Thymus (tissue), 14 donors: ENCODE data around the gene ITGA3. TPM values are rescaled to one million over a fixed set of nuclear protein-coding genes. Genes with fewer than 3 reads are reported as not detected.

Source experiments
- DNase-seq, 9 donors: peaks; one replicate each; pipeline ENCODE4 v3.0.0-alpha.2; 2013; ENCODE audit warnings: low spot score in 9 of 9, low read depth in 6 of 9, missing footprints in 1 of 9
- H3K27ac ChIP-seq, 2 donors: one replicate each; pipeline ENCODE4 v1.5.1; 2013; ENCODE audit warnings: control low read depth in 1 of 2, low read depth in 1 of 2, low read length in 1 of 2, mild to moderate bottlenecking in 1 of 2, moderate library complexity in 1 of 2
- H3K27me3 ChIP-seq, 2 donors: one replicate each; pipeline ENCODE4 v1.5.1; 2013; ENCODE audit warnings: low read length in 1 of 2; ENCODE audit not compliant: control insufficient read depth in 2 of 2, insufficient read depth in 1 of 2
- H3K36me3 ChIP-seq, 2 donors: one replicate each; pipeline ENCODE4 v1.5.1; 2013; ENCODE audit warnings: low read length in 1 of 2, mild to moderate bottlenecking in 1 of 2, moderate library complexity in 1 of 2; ENCODE audit not compliant: control insufficient read depth in 2 of 2, insufficient read depth in 2 of 2
- H3K4me1 ChIP-seq, 2 donors: one replicate each; pipeline ENCODE4 v1.5.1; 2013; ENCODE audit warnings: low read length in 2 of 2; ENCODE audit not compliant: control insufficient read depth in 2 of 2, insufficient read depth in 2 of 2
- H3K4me3 ChIP-seq, 2 donors: one replicate each; pipeline ENCODE4 v1.5.1; 2013; ENCODE audit warnings: low read length in 2 of 2, control low read depth in 1 of 2, mild to moderate bottlenecking in 1 of 2
- H3K9me3 ChIP-seq, 2 donors: one replicate each; pipeline ENCODE4 v1.5.1; 2013; ENCODE audit warnings: low read length in 1 of 2, mild to moderate bottlenecking in 1 of 2; ENCODE audit not compliant: control insufficient read depth in 2 of 2, insufficient read depth in 1 of 2
- WGBS: extraction: QIAGEN DNeasy Blood & Tissue Kit; methylation state at CpG from one replicate; pipeline ENCODE4 v1.1.7; 2013; 5-methylcytosine and 5-hydroxymethylcytosine counted together
- long read RNA-seq, 10 donors: transcript quantifications; one replicate each; lab custom pipeline, GENCODE V29; 2026
- polyA plus RNA-seq: library from polyadenylated mRNA; stranded (reverse); fragments of 200-250 nt; gene quantifications from one replicate; pipeline ENCODE4 v1.2.3, GENCODE V29; 2013
- total RNA-seq: library from RNA; stranded (reverse); fragments of 120-200 nt; gene quantifications from one replicate; pipeline ENCODE4 v1.2.4, GENCODE V29; 2013
- donor health status: healthy.

The ITGA3 gene
- total RNA-seq (9.1 TPM), polyA plus RNA-seq (27.7 TPM)
- long read RNA-seq, donor 1: 0 reads
- long read RNA-seq, donor 2: 0 reads
- long read RNA-seq, donor 3: 0 reads
- long read RNA-seq, donor 4, partial matches to known transcripts: 0 of 2 reads
- long read RNA-seq, donor 4, other reads (novel, unspliced or antisense): 0 of 2 reads
- long read RNA-seq, donor 5, partial matches to known transcripts: 0 of 1 reads
- long read RNA-seq, donor 5, other reads (novel, unspliced or antisense): 0 of 1 reads
- long read RNA-seq, donor 6, full-length matches to known transcripts: 3 of 381 reads
- long read RNA-seq, donor 6, partial matches to known transcripts: 378 of 381 reads
- long read RNA-seq, donor 6, other reads (novel, unspliced or antisense): 0 of 381 reads
- long read RNA-seq, donor 7: 0 reads
- long read RNA-seq, donor 8: 0 reads
- long read RNA-seq, donor 9: 0 reads
- long read RNA-seq, donor 10, full-length matches to known transcripts: 1 of 1 reads
- long read RNA-seq, donor 10, partial matches to known transcripts: 0 of 1 reads
- long read RNA-seq, donor 10, other reads (novel, unspliced or antisense): 0 of 1 reads

- peak in 8 of 9 donors; percentile 37 to 82 (median 50) for DNase-seq
- peaks cover 7 to 21% of the 10 kb centered on the region in 2 donors for H3K4me1 ChIP-seq
- under 1% methylated on average over 65 of the region's 65 CpGs for WGBS
Measured at GRCh38 chr17:50055426-50056216, at the start of gene ITGA3. Gene ITGA3 (plus strand): TSS chr17:50056110. CDS start chr17:50056440, 330 bp downstream.

GRCh38 chr17:50009282-50009681 lies 46.6 kb upstream of the ITGA3 start:
- H3K27me3 ChIP-seq: peaks cover 0 to 6% of the 10 kb centered on the region in 2 donors
- no peaks in the 10 kb centered on the region for H3K36me3 ChIP-seq
- 91% methylated on average over 2 of the region's 2 CpGs for WGBS
- no peak overlapping the region for H3K4me3 ChIP-seq
- no peak for DNase-seq
- no peaks in the 10 kb centered on the region for H3K4me1 ChIP-seq
- no peak overlapping the region for H3K27ac ChIP-seq
- peaks cover 1% of the 10 kb centered on the region in 2 donors for H3K9me3 ChIP-seq

More at GRCh38 chr17:50055426-50056216, at the start of gene ITGA3:
- peak within 1 kb of the TSS; percentile 36 to 60 for H3K4me3 ChIP-seq
- H3K9me3 ChIP-seq: no peaks in the 10 kb centered on the region
- no peaks in the 10 kb centered on the region for H3K36me3 ChIP-seq
- peak within 1 kb of the TSS; percentile 43 to 80 for H3K27ac ChIP-seq
- H3K27me3 ChIP-seq: peaks cover 10 to 73% of the 10 kb centered on the region in 2 donors

- Histone ChIP-seq H3K36me3 (no peaks in the 10 kb centered on the region), H3K4me1 (no peaks in the 10 kb centered on the region), H3K4me3 (no peak overlapping the region), H3K27ac (no peak overlapping the region), H3K27me3 (peaks cover 0 to 3% of the 10 kb centered on the region in 2 donors), H3K9me3 (peaks cover 1 to 4% of the 10 kb centered on the region in 2 donors)
- DNase-seq: no peak
- WGBS: 97% methylated on average over 2 of the region's 2 CpGs
Measured at GRCh38 chr17:50013079-50013478, 42.8 kb upstream of the ITGA3 start.

GRCh38 chr17:50014471-50015088 lies 41.3 kb upstream of the ITGA3 start:
- Histone ChIP-seq H3K27me3 (peaks cover 0 to 2% of the 10 kb centered on the region in 2 donors), H3K4me3 (no peak overlapping the region), H3K27ac (no peak overlapping the region), H3K9me3 (peaks cover 1 to 4% of the 10 kb centered on the region in 2 donors), H3K4me1 (no peaks in the 10 kb centered on the region), H3K36me3 (no peaks in the 10 kb centered on the region)
- no peak for DNase-seq
- 24% methylated on average over 1 of the region's 1 CpG for WGBS

- Histone ChIP-seq H3K27ac (no peak overlapping the region), H3K4me3 (no peak overlapping the region), H3K36me3 (no peaks in the 10 kb centered on the region), H3K9me3 (peaks cover 1 to 4% of the 10 kb centered on the region in 2 donors), H3K27me3 (peaks cover 0 to 2% of the 10 kb centered on the region in 2 donors), H3K4me1 (no peaks in the 10 kb centered on the region)
- WGBS: 87% methylated on average over 2 of the region's 2 CpGs
- no peak for DNase-seq
Measured at GRCh38 chr17:50015146-50015545, 40.8 kb upstream of the ITGA3 start.

- no peaks in the 10 kb centered on the region for H3K36me3 ChIP-seq
- 94% methylated on average over 1 of the region's 1 CpG for WGBS
Measured at GRCh38 chr17:50018909-50019308, 37.0 kb upstream of the ITGA3 start.

GRCh38 chr17:50020841-50021599 lies 34.9 kb upstream of the ITGA3 start:
- no peaks in the 10 kb centered on the region for H3K4me1 ChIP-seq
- H3K27me3 ChIP-seq: peaks cover 0 to 15% of the 10 kb centered on the region in 2 donors
- DNase-seq: no peak
- H3K9me3 ChIP-seq: peaks cover 0 to 1% of the 10 kb centered on the region in 2 donors
- no peak overlapping the region for H3K27ac ChIP-seq
- no peak overlapping the region for H3K4me3 ChIP-seq
- 58% methylated on average over 13 of the region's 13 CpGs for WGBS
- H3K36me3 ChIP-seq: no peaks in the 10 kb centered on the region

More at GRCh38 chr17:50018909-50019308, 37.0 kb upstream of the ITGA3 start:
- H3K27me3 ChIP-seq: peaks cover 0 to 15% of the 10 kb centered on the region in 2 donors
- no peak overlapping the region for H3K27ac ChIP-seq
- no peak for DNase-seq
- H3K9me3 ChIP-seq: peaks cover 0 to 4% of the 10 kb centered on the region in 2 donors
- H3K4me1 ChIP-seq: no peaks in the 10 kb centered on the region
- no peak overlapping the region for H3K4me3 ChIP-seq

- Histone ChIP-seq H3K4me1 (no peaks in the 10 kb centered on the region), H3K9me3 (peaks cover 0 to 1% of the 10 kb centered on the region in 2 donors), H3K4me3 (no peak overlapping the region), H3K36me3 (no peaks in the 10 kb centered on the region), H3K27ac (no peak overlapping the region), H3K27me3 (peaks cover 0 to 20% of the 10 kb centered on the region in 2 donors)
- 98% methylated on average over 6 of the region's 6 CpGs for whole genome bisulfite sequencing
- no peak for DNase-seq
Measured at GRCh38 chr17:50021681-50022370, 34.1 kb upstream of the ITGA3 start.
